Glutamatergic neuron (in vitro differentiated cells): Measurements from ENCODE around the gene RALB. TPM values are rescaled to one million over a fixed set of nuclear protein-coding genes. Genes with fewer than 3 reads are reported as not detected.
A peak's percentile ranks its signal among the peaks of the same experiment; 100 is the strongest.

Source experiments
- DNase-seq: peaks from one replicate; pipeline ENCODE4 v3.0.0; 2022
- H3K27ac Mint-ChIP-seq: one replicate; pipeline ENCODE4 v1.8.0; 2020; ENCODE audit warnings: mild to moderate bottlenecking, mixed read lengths, inconsistent platforms; ENCODE audit not compliant: unreplicated experiment
- H3K27me3 Mint-ChIP-seq: one replicate; pipeline ENCODE4 v1.8.0; 2020; ENCODE audit warnings: mild to moderate bottlenecking, moderate library complexity, mixed read lengths, inconsistent platforms; ENCODE audit not compliant: unreplicated experiment
- H3K36me3 Mint-ChIP-seq: one replicate; pipeline ENCODE4 v1.8.0; 2020; ENCODE audit warnings: mild to moderate bottlenecking, mixed read lengths, inconsistent platforms; ENCODE audit not compliant: unreplicated experiment
- H3K4me1 Mint-ChIP-seq: one replicate; pipeline ENCODE4 v1.8.0; 2020; ENCODE audit warnings: mild to moderate bottlenecking, low read depth, mixed read lengths, inconsistent platforms; ENCODE audit not compliant: unreplicated experiment
- H3K4me3 Mint-ChIP-seq: one replicate; pipeline ENCODE4 v1.8.0; 2020; ENCODE audit warnings: mild to moderate bottlenecking, mixed read lengths, inconsistent platforms; ENCODE audit not compliant: unreplicated experiment
- H3K9me3 Mint-ChIP-seq: one replicate; pipeline ENCODE4 v1.8.0; 2020; ENCODE audit warnings: mild to moderate bottlenecking, moderate library complexity, mixed read lengths, inconsistent platforms; ENCODE audit not compliant: unreplicated experiment
- total RNA-seq: library from RNA; stranded (reverse); fragmentation: NEBNext Ultra II Directional; extraction: Animal tissue kit (Norgen Biotek cat#: 25700); gene quantifications from one replicate; pipeline ENCODE4 v1.2.1, GENCODE V29; 2021; ENCODE audit not compliant: unreplicated experiment
- TF ChIP-seq, protein P1 (sequence below): fragments of 200-600 bp; sonication (generic); IDR thresholded peaks from one replicate; pipeline ENCODE4 v1.5.0; 2021; ENCODE audit not compliant: partially characterized antibody, unreplicated experiment

RALB gene
- total RNA-seq, 1 donor from 2014 or later, result 16.4 TPM

DNA sequence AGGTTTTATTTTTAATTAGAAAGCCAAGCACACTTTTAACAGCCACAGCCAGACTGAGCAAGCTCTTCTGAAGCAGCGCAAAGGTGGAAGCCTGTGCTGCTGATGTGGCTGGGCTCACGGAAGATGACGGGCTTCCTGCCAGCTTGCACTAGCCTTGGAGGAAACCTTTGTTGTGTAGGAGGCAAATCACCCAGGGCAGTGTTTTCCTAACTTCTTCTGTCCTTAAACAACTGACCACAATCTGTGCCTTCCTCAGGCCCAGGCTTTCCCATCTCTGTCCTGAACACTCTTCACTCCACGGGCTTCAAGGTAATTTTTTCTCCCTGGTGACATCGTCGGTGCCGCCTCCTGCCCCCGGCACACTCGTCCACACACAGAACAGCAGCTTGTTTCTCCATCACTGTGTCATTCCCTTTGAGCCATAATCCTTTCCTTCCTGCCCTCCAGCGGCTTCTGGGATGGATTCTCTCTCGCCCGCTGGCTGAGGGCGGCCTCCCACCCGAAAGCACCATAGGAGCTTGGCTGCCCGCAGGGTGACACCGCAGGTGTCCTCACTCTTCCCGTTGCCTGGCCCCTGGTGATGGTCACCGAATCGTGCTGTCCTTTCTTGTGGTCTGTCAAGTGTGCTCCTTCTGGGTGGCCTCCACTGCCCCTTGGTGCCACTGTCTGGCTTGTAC, 62.2 kb downstream of the RALB start:
- H3K4me1 Mint-ChIP-seq, result peaks cover 6% of the 10 kb centered on the region
- TF ChIP-seq, protein P1, sequence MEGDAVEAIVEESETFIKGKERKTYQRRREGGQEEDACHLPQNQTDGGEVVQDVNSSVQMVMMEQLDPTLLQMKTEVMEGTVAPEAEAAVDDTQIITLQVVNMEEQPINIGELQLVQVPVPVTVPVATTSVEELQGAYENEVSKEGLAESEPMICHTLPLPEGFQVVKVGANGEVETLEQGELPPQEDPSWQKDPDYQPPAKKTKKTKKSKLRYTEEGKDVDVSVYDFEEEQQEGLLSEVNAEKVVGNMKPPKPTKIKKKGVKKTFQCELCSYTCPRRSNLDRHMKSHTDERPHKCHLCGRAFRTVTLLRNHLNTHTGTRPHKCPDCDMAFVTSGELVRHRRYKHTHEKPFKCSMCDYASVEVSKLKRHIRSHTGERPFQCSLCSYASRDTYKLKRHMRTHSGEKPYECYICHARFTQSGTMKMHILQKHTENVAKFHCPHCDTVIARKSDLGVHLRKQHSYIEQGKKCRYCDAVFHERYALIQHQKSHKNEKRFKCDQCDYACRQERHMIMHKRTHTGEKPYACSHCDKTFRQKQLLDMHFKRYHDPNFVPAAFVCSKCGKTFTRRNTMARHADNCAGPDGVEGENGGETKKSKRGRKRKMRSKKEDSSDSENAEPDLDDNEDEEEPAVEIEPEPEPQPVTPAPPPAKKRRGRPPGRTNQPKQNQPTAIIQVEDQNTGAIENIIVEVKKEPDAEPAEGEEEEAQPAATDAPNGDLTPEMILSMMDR, result no peak
- H3K36me3 Mint-ChIP-seq, result no peaks in the 10 kb centered on the region
- H3K9me3 Mint-ChIP-seq, result peaks cover 4% of the 10 kb centered on the region
- H3K4me3 Mint-ChIP-seq, result no peak overlapping the region
- H3K27me3 Mint-ChIP-seq, result peaks cover 9% of the 10 kb centered on the region
- H3K27ac Mint-ChIP-seq, result peak overlapping the region; percentile 7
- DNase-seq, result no peak

DNA sequence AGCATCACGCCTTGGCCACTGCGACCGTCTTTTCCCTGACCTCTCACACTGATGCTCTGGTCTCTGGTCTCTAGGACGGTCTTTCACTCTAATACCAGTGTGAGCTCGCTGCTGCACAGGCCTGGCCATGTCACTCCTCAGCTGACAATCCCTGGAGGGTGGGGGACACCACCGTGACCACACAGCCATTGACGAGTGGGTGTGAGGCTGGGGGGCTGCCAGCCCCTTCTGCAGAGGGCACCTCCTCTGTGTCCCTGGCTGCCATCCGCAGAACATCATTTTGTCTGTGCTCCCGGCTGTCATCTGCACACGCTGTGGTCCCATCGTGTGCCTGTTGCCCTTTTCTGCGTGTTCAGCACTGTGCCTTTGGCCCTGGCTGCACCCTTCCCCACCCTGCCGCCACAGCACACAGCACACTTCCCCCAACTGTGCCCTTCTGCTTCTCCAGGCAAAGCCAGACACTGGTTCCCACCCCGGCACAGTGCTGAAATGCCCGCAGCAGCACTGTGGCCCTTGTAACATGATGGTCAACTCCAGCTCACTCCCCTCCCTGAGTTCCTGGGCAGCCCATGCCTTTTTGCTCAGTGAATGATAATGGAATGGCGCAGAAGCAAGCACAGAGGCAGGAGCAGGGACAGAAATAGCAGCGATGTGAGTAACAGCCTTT, 62.8 kb downstream of the RALB start:
- Mint-ChIP-seq H3K4me3 (no peak overlapping the region), H3K27me3 (peaks cover 9% of the 10 kb centered on the region), H3K36me3 (no peaks in the 10 kb centered on the region), H3K9me3 (peaks cover 4% of the 10 kb centered on the region), H3K27ac (no peak overlapping the region), H3K4me1 (peaks cover 6% of the 10 kb centered on the region)
- no peak for DNase-seq
- TF ChIP-seq, protein P1, result no peak

DNA sequence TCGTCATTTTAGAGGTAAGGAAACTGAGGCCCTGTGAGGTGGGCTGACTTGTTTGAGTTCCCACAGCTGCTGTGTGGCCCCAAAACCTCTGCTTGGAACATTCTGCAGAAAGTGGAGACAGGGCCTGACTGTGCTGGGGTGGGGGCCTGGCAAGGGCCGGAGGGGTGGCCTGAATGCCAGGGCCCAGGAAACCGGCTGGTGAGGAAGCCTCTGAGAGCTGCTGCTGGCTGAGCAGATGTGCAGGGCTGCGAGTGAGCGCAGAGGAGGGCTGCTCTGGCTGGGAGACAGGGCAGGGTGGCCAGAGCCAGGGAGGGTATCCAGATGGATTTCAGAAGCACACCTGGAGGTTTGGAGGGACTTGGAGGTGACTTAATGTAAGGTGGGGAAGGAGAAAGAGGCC, 63.4 kb downstream of the RALB start:
- H3K4me3 Mint-ChIP-seq, result no peak overlapping the region
- H3K27me3 Mint-ChIP-seq, result peaks cover 9% of the 10 kb centered on the region
- H3K4me1 Mint-ChIP-seq, result peaks cover 6% of the 10 kb centered on the region
- H3K27ac Mint-ChIP-seq, result no peak overlapping the region
- TF ChIP-seq, protein P1, result no peak
- no peak for DNase-seq
- H3K36me3 Mint-ChIP-seq, result no peaks in the 10 kb centered on the region
- peaks cover 4% of the 10 kb centered on the region for H3K9me3 Mint-ChIP-seq

DNA sequence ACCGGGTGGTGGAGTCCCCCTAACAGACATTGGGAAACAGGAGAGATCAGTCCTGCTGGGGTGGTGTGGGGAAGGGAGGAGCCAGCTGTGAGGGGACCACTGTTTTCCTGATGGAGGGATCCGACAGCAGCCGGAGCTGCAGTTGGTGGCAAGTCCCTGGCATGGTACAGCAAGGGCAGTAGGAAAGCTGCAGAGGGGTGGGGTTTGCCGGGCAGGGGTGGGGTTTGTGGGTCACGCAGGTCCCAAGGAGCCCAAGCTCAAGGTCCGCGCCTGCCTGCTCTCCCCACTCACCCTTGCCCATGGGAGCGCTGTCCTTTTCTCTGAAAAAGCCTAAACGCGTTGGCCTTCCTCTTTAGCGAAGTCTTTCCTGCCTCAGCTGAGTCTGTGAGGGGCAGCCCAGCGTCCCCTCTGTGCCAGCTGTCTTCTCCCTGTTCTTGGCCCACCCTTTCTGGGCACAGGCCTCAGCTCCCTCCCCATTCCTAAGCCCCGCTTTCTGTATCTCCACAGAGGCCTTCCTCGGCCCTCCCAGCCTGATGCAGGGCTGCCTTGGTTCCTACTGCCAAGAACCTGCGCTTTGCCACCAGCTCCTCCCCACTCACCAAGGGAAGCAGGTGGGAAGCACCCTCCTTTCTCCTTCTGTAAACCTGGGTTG, 64.0 kb downstream of the RALB start:
- TF ChIP-seq, protein P1, result no peak
- no peaks in the 10 kb centered on the region for H3K36me3 Mint-ChIP-seq
- DNase-seq, result peak; percentile 9
- H3K27me3 Mint-ChIP-seq, result peaks cover 9% of the 10 kb centered on the region
- peaks cover 6% of the 10 kb centered on the region for H3K4me1 Mint-ChIP-seq
- H3K9me3 Mint-ChIP-seq, result peaks cover 4% of the 10 kb centered on the region
- no peak overlapping the region for H3K4me3 Mint-ChIP-seq
- no peak overlapping the region for H3K27ac Mint-ChIP-seq

DNA sequence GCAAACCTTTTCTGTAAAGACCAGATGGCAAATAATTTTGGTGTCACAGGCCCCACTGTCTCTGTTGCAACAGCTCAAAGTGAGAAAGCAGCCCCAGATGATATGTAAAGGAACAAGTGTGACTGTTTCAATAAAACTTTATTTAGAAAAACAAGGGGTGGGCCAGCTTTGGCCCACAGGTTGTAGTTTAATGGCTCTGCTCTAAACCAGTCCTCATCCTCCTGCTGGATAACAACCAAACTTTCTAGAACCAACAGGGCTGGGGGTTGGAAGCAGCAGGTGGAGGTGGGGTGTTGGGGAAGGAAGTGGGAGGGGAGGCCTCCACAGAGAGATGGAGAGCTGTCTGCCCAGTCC, 64.5 kb downstream of the RALB start:
- peaks cover 6% of the 10 kb centered on the region for H3K4me1 Mint-ChIP-seq

More for the DNA sequence above, 64.5 kb downstream of the RALB start:
- no peak for DNase-seq
- peaks cover 4% of the 10 kb centered on the region for H3K9me3 Mint-ChIP-seq
- H3K36me3 Mint-ChIP-seq, result no peaks in the 10 kb centered on the region
- peaks cover 9% of the 10 kb centered on the region for H3K27me3 Mint-ChIP-seq
- no peak overlapping the region for H3K27ac Mint-ChIP-seq
- no peak overlapping the region for H3K4me3 Mint-ChIP-seq
- TF ChIP-seq, protein P1, result no peak
